NCI-H2196 (cell line): ENCODE measurements around the gene TRIM5.
"Not testable (repeated sequence)": the region's sequence is repeated elsewhere in the genome, so short reads cannot be mapped to it uniquely, and the experiment has no call there.

Source experiments
- DNase-seq: peaks from one replicate; lab custom pipeline; 2025; ENCODE audit not compliant: unreplicated experiment; lab: John Stamatoyannopoulos, UW

TRIM5 gene

GRCh38 chr11:5689551-5689983 is 4.7 kb upstream of the TRIM5 start, which contains the start of gene TRIM22:
TRIM22 (plus strand) TSS chr11:5689790; CDS start chr11:5696233, 6,443 bp downstream.
- no peak for DNase-seq

GRCh38 chr11:5688482-5688881 is 3.6 kb upstream of the TRIM5 start:
- DNase-seq = no peak

GRCh38 chr11:5686426-5686825 is 1.6 kb upstream of the TRIM5 start:
- DNase-seq = no peak

- DNase-seq = no peak
These were observed 733 bp downstream of the TRIM5 start for GRCh38 chr11:5684036-5684645.

- DNase-seq = not testable (repeated sequence)
These were observed 1.3 kb downstream of the TRIM5 start for GRCh38 chr11:5683620-5684019.

GRCh38 chr11:5682890-5683441 is 1.9 kb downstream of the TRIM5 start:
- DNase-seq = not testable (repeated sequence)

- no peak for DNase-seq
These were observed 5.1 kb downstream of the TRIM5 start for GRCh38 chr11:5679811-5680210.

- no peak for DNase-seq
These were observed 10.5 kb downstream of the TRIM5 start for GRCh38 chr11:5674391-5674790.

GRCh38 chr11:5671831-5672230 is 13.0 kb downstream of the TRIM5 start:
- DNase-seq = no peak

GRCh38 chr11:5666402-5666793 is 18.5 kb downstream of the TRIM5 start:
- no peak for DNase-seq

- no peak for DNase-seq
These were observed 19.0 kb downstream of the TRIM5 start for GRCh38 chr11:5665746-5666401.

GRCh38 chr11:5665051-5665570 is 19.8 kb downstream of the TRIM5 start:
- no peak for DNase-seq

GRCh38 chr11:5663511-5663910 is 21.4 kb downstream of the TRIM5 start:
- no peak for DNase-seq

- no peak for DNase-seq
These were observed 26.6 kb downstream of the TRIM5 start for GRCh38 chr11:5658318-5658717.

- DNase-seq = not testable (repeated sequence)
These were observed 27.9 kb downstream of the TRIM5 start for GRCh38 chr11:5656956-5657355.

- no peak for DNase-seq
These were observed 29.4 kb downstream of the TRIM5 start for GRCh38 chr11:5655474-5655873.

GRCh38 chr11:5646139-5646538 is 38.7 kb downstream of the TRIM5 start:
- DNase-seq = no peak

- DNase-seq = no peak
These were observed 41.3 kb downstream of the TRIM5 start for GRCh38 chr11:5643585-5643984.

- DNase-seq = no peak
These were observed 44.9 kb downstream of the TRIM5 start for GRCh38 chr11:5639953-5640352.

- no peak for DNase-seq
These were observed 52.8 kb downstream of the TRIM5 start for GRCh38 chr11:5631969-5632635.

GRCh38 chr11:5631417-5631816 is 53.5 kb downstream of the TRIM5 start:
- no peak for DNase-seq

GRCh38 chr11:5626196-5626595 is 58.7 kb downstream of the TRIM5 start:
- DNase-seq = no peak
